ENCODE results near the gene CHMP5.

CHMP5 gene

GRCh38 chr9:33264473-33265177 is at the start of gene CHMP5, which contains the start of gene BAG1:
Gene CHMP5, plus strand, starts transcription at chr9:33265049. Its CDS starts 30 bp downstream, at chr9:33265079.
Gene BAG1, minus strand, starts transcription at chr9:33264708.
- H3K4me1 ChIP-seq (ENCODE audit: insufficient read depth, low read length): no peaks in the 10 kb centered on the region
- H3K9me3 ChIP-seq (ENCODE audit: control insufficient read depth, insufficient read depth, low read length): no peaks in the 10 kb centered on the region
- peak within 1 kb of the TSS; percentile 97 for H3K9ac ChIP-seq (ENCODE audit: low read depth, low read length)
- peaks cover 9% of the 10 kb centered on the region for H3K36me3 ChIP-seq (ENCODE audit: insufficient read depth, low read length)

GRCh38 chr9:33220681-33221567 is 43.9 kb upstream of the CHMP5 start:
- Histone ChIP-seq H3K4me1 (ENCODE audit: insufficient read depth, low read length) (no peaks in the 10 kb centered on the region), H3K36me3 (ENCODE audit: insufficient read depth, low read length) (no peaks in the 10 kb centered on the region), H3K9ac (ENCODE audit: low read depth, low read length) (no peak overlapping the region)

GRCh38 chr9:33221568-33221884 is 43.3 kb upstream of the CHMP5 start:
- Histone ChIP-seq H3K4me1 (ENCODE audit: insufficient read depth, low read length) (no peaks in the 10 kb centered on the region), H3K9me3 (ENCODE audit: control insufficient read depth, insufficient read depth, low read length) (no peaks in the 10 kb centered on the region), H3K36me3 (ENCODE audit: insufficient read depth, low read length) (no peaks in the 10 kb centered on the region), H3K9ac (ENCODE audit: low read depth, low read length) (no peak overlapping the region)

More at GRCh38 chr9:33220681-33221567, 43.9 kb upstream of the CHMP5 start:
- no peaks in the 10 kb centered on the region for H3K9me3 ChIP-seq (ENCODE audit: control insufficient read depth, insufficient read depth, low read length)

GRCh38 chr9:33222031-33222430 is 42.8 kb upstream of the CHMP5 start:
- no peaks in the 10 kb centered on the region for H3K4me1 ChIP-seq (ENCODE audit: insufficient read depth, low read length)
- H3K9ac ChIP-seq (ENCODE audit: low read depth, low read length): no peak overlapping the region
- H3K36me3 ChIP-seq (ENCODE audit: insufficient read depth, low read length): no peaks in the 10 kb centered on the region
- no peaks in the 10 kb centered on the region for H3K9me3 ChIP-seq (ENCODE audit: control insufficient read depth, insufficient read depth, low read length)

GRCh38 chr9:33223696-33224095 is 41.2 kb upstream of the CHMP5 start:
- Histone ChIP-seq H3K9ac (ENCODE audit: low read depth, low read length) (no peak overlapping the region), H3K36me3 (ENCODE audit: insufficient read depth, low read length) (no peaks in the 10 kb centered on the region), H3K9me3 (ENCODE audit: control insufficient read depth, insufficient read depth, low read length) (no peaks in the 10 kb centered on the region), H3K4me1 (ENCODE audit: insufficient read depth, low read length) (no peaks in the 10 kb centered on the region; the same call in 1 of the 2 replicates)

- no peaks in the 10 kb centered on the region; the same call in 1 of the 2 replicates for H3K4me1 ChIP-seq (ENCODE audit: insufficient read depth, low read length)
Observed at GRCh38 chr9:33225319-33226147, 39.3 kb upstream of the CHMP5 start.

GRCh38 chr9:33227008-33227398 is 37.8 kb upstream of the CHMP5 start:
- H3K9me3 ChIP-seq (ENCODE audit: control insufficient read depth, insufficient read depth, low read length): no peaks in the 10 kb centered on the region
- H3K36me3 ChIP-seq (ENCODE audit: insufficient read depth, low read length): no peaks in the 10 kb centered on the region
- H3K9ac ChIP-seq (ENCODE audit: low read depth, low read length): no peak overlapping the region
- no peaks in the 10 kb centered on the region; the same call in 1 of the 2 replicates for H3K4me1 ChIP-seq (ENCODE audit: insufficient read depth, low read length)

More at GRCh38 chr9:33225319-33226147, 39.3 kb upstream of the CHMP5 start:
- H3K9me3 ChIP-seq (ENCODE audit: control insufficient read depth, insufficient read depth, low read length): no peaks in the 10 kb centered on the region
- no peak overlapping the region for H3K9ac ChIP-seq (ENCODE audit: low read depth, low read length)
- H3K36me3 ChIP-seq (ENCODE audit: insufficient read depth, low read length): no peaks in the 10 kb centered on the region

GRCh38 chr9:33227741-33228140 is 37.1 kb upstream of the CHMP5 start:
- no peaks in the 10 kb centered on the region for H3K9me3 ChIP-seq (ENCODE audit: control insufficient read depth, insufficient read depth, low read length)
- H3K36me3 ChIP-seq (ENCODE audit: insufficient read depth, low read length): no peaks in the 10 kb centered on the region
- no peak overlapping the region for H3K9ac ChIP-seq (ENCODE audit: low read depth, low read length)
- H3K4me1 ChIP-seq (ENCODE audit: insufficient read depth, low read length): no peaks in the 10 kb centered on the region; the same call in 1 of the 2 replicates

- no peaks in the 10 kb centered on the region; the same call in 1 of the 2 replicates for H3K4me1 ChIP-seq (ENCODE audit: insufficient read depth, low read length)
Observed at GRCh38 chr9:33228606-33229005, 36.2 kb upstream of the CHMP5 start.

GRCh38 chr9:33229359-33230114 is 35.3 kb upstream of the CHMP5 start:
- Histone ChIP-seq H3K36me3 (ENCODE audit: insufficient read depth, low read length) (no peaks in the 10 kb centered on the region), H3K9ac (ENCODE audit: low read depth, low read length) (no peak overlapping the region), H3K4me1 (ENCODE audit: insufficient read depth, low read length) (no peaks in the 10 kb centered on the region; the same call in 1 of the 2 replicates), H3K9me3 (ENCODE audit: control insufficient read depth, insufficient read depth, low read length) (no peaks in the 10 kb centered on the region)

More at GRCh38 chr9:33228606-33229005, 36.2 kb upstream of the CHMP5 start:
- Histone ChIP-seq H3K9me3 (ENCODE audit: control insufficient read depth, insufficient read depth, low read length) (no peaks in the 10 kb centered on the region), H3K9ac (ENCODE audit: low read depth, low read length) (no peak overlapping the region), H3K36me3 (ENCODE audit: insufficient read depth, low read length) (no peaks in the 10 kb centered on the region)

- Histone ChIP-seq H3K4me1 (ENCODE audit: insufficient read depth, low read length) (no peaks in the 10 kb centered on the region; the same call in 1 of the 2 replicates), H3K9me3 (ENCODE audit: control insufficient read depth, insufficient read depth, low read length) (no peaks in the 10 kb centered on the region), H3K9ac (ENCODE audit: low read depth, low read length) (no peak overlapping the region), H3K36me3 (ENCODE audit: insufficient read depth, low read length) (no peaks in the 10 kb centered on the region)
Observed at GRCh38 chr9:33230756-33231622, 33.9 kb upstream of the CHMP5 start.

GRCh38 chr9:33231623-33231942 is 33.3 kb upstream of the CHMP5 start:
- Histone ChIP-seq H3K4me1 (ENCODE audit: insufficient read depth, low read length) (no peaks in the 10 kb centered on the region; the same call in 1 of the 2 replicates), H3K9ac (ENCODE audit: low read depth, low read length) (no peak overlapping the region), H3K36me3 (ENCODE audit: insufficient read depth, low read length) (no peaks in the 10 kb centered on the region)

GRCh38 chr9:33232815-33233214 is 32.0 kb upstream of the CHMP5 start:
- Histone ChIP-seq H3K9me3 (ENCODE audit: control insufficient read depth, insufficient read depth, low read length) (no peaks in the 10 kb centered on the region), H3K36me3 (ENCODE audit: insufficient read depth, low read length) (no peaks in the 10 kb centered on the region), H3K4me1 (ENCODE audit: insufficient read depth, low read length) (no peaks in the 10 kb centered on the region; the same call in 1 of the 2 replicates), H3K9ac (ENCODE audit: low read depth, low read length) (no peak overlapping the region)

More at GRCh38 chr9:33231623-33231942, 33.3 kb upstream of the CHMP5 start:
- no peaks in the 10 kb centered on the region for H3K9me3 ChIP-seq (ENCODE audit: control insufficient read depth, insufficient read depth, low read length)
